ENCODE data around the gene HAUS2. TPM values are rescaled to one million over a fixed set of nuclear protein-coding genes. Genes with fewer than 3 reads are reported as not detected.

The HAUS2 gene
- polyA plus RNA-seq, 4 donors, result 5.4 to 16.1 (median 12.7) TPM

DNA sequence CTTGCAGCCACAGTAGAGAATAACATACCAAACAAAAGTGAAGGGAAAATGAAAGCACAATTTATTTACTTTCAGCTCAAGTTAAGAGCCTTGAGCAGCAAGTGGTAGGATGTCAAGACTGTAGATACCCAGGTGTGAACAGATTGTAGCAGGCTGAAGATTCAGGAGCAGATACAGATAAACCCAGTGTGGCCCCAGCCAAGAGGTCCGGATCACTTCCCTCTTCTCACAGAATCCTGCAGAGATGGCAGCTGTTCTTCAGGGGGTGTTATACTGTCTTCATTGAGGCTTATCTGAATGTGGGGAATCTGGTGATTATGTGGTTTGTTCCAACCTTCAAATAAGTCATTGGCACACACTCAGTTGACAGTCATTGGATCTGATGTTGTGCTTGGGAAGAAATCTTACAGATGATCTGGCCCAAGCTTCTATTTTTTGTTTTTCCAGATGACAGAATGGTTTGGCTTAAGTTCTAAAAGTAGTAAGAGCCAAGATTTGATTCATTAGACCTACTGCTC is 28.9 kb downstream of the HAUS2 start:
- H3K36me3 ChIP-seq (ENCODE audit: control insufficient read depth in 3 of 3, insufficient read depth in 2 of 3, low read depth in 1 of 3, low read length in 3 of 3), result no peaks in the 10 kb centered on the region
- no peaks in the 10 kb centered on the region for H3K9me3 ChIP-seq (ENCODE audit: control insufficient read depth in 2 of 2, insufficient read depth in 1 of 2, low read depth in 1 of 2, low read length in 1 of 2)
- WGBS, 3 donors, result 13 to 20% (median 17%) methylated on average over 1 of the region's 1 CpG
- no peak overlapping the region for H3K4me3 ChIP-seq (ENCODE audit: low read depth in 1 of 3, low read length in 3 of 3)
- FAIRE-seq (no peak), DNase-seq (no peak)
- no peak overlapping the region for H3K27ac ChIP-seq (ENCODE audit: low read depth in 1 of 3, low read length in 2 of 3)
- H3K27me3 ChIP-seq (ENCODE audit: control insufficient read depth in 3 of 3, insufficient read depth in 3 of 3, low read length in 3 of 3), result peaks cover 0 to 42% (median 0%) of the 10 kb centered on the region in 3 donors
- peaks cover 2 to 16% (median 8%) of the 10 kb centered on the region in 3 donors for H3K4me1 ChIP-seq (ENCODE audit: control insufficient read depth in 3 of 3, insufficient read depth in 2 of 3, low read depth in 1 of 3, low read length in 2 of 3)

DNA sequence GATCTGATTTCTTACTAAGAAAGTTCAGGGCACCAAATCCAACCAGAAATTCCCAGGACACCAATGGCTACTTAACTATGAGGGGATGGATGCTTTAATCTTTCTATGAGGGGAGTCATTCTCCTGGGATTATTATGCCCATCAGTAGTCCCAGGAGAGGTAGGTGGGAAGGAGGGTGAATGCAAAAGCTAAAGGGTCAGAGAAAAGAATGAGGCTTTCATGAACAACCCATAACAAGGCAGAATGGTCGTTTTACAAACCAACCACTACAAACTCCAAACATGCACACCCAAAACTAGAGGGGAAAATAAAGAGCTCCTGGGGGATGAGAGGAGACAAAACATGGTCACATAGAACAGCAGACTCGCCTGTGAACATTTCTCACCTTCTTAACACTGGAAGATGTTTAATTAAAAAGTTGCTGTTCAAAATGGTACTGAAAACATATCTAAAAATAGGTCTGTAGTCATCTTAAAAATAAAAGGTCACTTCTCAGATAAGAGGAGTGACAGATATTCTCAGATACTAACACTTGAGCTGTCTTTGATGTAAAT is 30.4 kb downstream of the HAUS2 start:
- H3K4me1 ChIP-seq (ENCODE audit: control insufficient read depth in 3 of 3, insufficient read depth in 2 of 3, low read depth in 1 of 3, low read length in 2 of 3), result peaks cover 2 to 18% (median 12%) of the 10 kb centered on the region in 3 donors
- no peak for FAIRE-seq
- no peaks in the 10 kb centered on the region for H3K36me3 ChIP-seq (ENCODE audit: control insufficient read depth in 3 of 3, insufficient read depth in 2 of 3, low read depth in 1 of 3, low read length in 3 of 3)
- no peaks in the 10 kb centered on the region for H3K9me3 ChIP-seq (ENCODE audit: control insufficient read depth in 2 of 2, insufficient read depth in 1 of 2, low read depth in 1 of 2, low read length in 1 of 2)
- peaks cover 0 to 42% (median 0%) of the 10 kb centered on the region in 3 donors for H3K27me3 ChIP-seq (ENCODE audit: control insufficient read depth in 3 of 3, insufficient read depth in 3 of 3, low read length in 3 of 3)
- H3K27ac ChIP-seq (ENCODE audit: low read depth in 1 of 3, low read length in 2 of 3), result no peak overlapping the region
- DNase-seq, result no peak
- WGBS, 3 donors, result 65 to 85% (median 67%) methylated on average over 2 of the region's 2 CpGs
- no peak overlapping the region for H3K4me3 ChIP-seq (ENCODE audit: low read depth in 1 of 3, low read length in 3 of 3)

GRCh38 chr15:42581272-42581730 is 32.7 kb downstream of the HAUS2 start:
- Histone ChIP-seq H3K9me3 (ENCODE audit: control insufficient read depth in 2 of 2, insufficient read depth in 1 of 2, low read depth in 1 of 2, low read length in 1 of 2) (no peaks in the 10 kb centered on the region), H3K4me3 (ENCODE audit: low read depth in 1 of 3, low read length in 3 of 3) (peak overlapping the region; percentile 44 to 55 (median 48)), H3K27me3 (ENCODE audit: control insufficient read depth in 3 of 3, insufficient read depth in 3 of 3, low read length in 3 of 3) (peaks cover 0 to 33% (median 0%) of the 10 kb centered on the region in 3 donors), H3K36me3 (ENCODE audit: control insufficient read depth in 3 of 3, insufficient read depth in 2 of 3, low read depth in 1 of 3, low read length in 3 of 3) (no peaks in the 10 kb centered on the region), H3K4me1 (ENCODE audit: control insufficient read depth in 3 of 3, insufficient read depth in 2 of 3, low read depth in 1 of 3, low read length in 2 of 3) (peaks cover 2 to 16% (median 14%) of the 10 kb centered on the region in 3 donors), H3K27ac (ENCODE audit: low read depth in 1 of 3, low read length in 2 of 3) (peak overlapping the region; percentile 53 to 85 (median 74))
- DNase-seq (peak; percentile 79 to 88), FAIRE-seq (no peak)
- 1% methylated on average over 31 to 37 of the region's 37 CpGs for WGBS, 3 donors

GRCh38 chr15:42582569-42583375 is 34.1 kb downstream of the HAUS2 start:
- WGBS, 3 donors, result 79 to 92% (median 88%) methylated on average over 8 of the region's 8 CpGs
- Histone ChIP-seq H3K27me3 (ENCODE audit: control insufficient read depth in 3 of 3, insufficient read depth in 3 of 3, low read length in 3 of 3) (peaks cover 0 to 22% (median 0%) of the 10 kb centered on the region in 3 donors), H3K9me3 (ENCODE audit: control insufficient read depth in 2 of 2, insufficient read depth in 1 of 2, low read depth in 1 of 2, low read length in 1 of 2) (no peaks in the 10 kb centered on the region), H3K4me3 (ENCODE audit: low read depth in 1 of 3, low read length in 3 of 3) (no peak overlapping the region), H3K4me1 (ENCODE audit: control insufficient read depth in 3 of 3, insufficient read depth in 2 of 3, low read depth in 1 of 3, low read length in 2 of 3) (peaks cover 2 to 16% (median 11%) of the 10 kb centered on the region in 3 donors), H3K36me3 (ENCODE audit: control insufficient read depth in 3 of 3, insufficient read depth in 2 of 3, low read depth in 1 of 3, low read length in 3 of 3) (no peaks in the 10 kb centered on the region), H3K27ac (ENCODE audit: low read depth in 1 of 3, low read length in 2 of 3) (peak overlapping the region in 1 of 3 donors; percentile 6)
- FAIRE-seq (no peak), DNase-seq (no peak)

GRCh38 chr15:42584031-42584765 is 35.6 kb downstream of the HAUS2 start:
- Histone ChIP-seq H3K27ac (ENCODE audit: low read depth in 1 of 3, low read length in 2 of 3) (no peak overlapping the region), H3K27me3 (ENCODE audit: control insufficient read depth in 3 of 3, insufficient read depth in 3 of 3, low read length in 3 of 3) (peaks cover 0 to 18% (median 0%) of the 10 kb centered on the region in 3 donors), H3K9me3 (ENCODE audit: control insufficient read depth in 2 of 2, insufficient read depth in 1 of 2, low read depth in 1 of 2, low read length in 1 of 2) (no peaks in the 10 kb centered on the region), H3K4me1 (ENCODE audit: control insufficient read depth in 3 of 3, insufficient read depth in 2 of 3, low read depth in 1 of 3, low read length in 2 of 3) (peaks cover 2 to 16% (median 11%) of the 10 kb centered on the region in 3 donors), H3K4me3 (ENCODE audit: low read depth in 1 of 3, low read length in 3 of 3) (no peak overlapping the region), H3K36me3 (ENCODE audit: control insufficient read depth in 3 of 3, insufficient read depth in 2 of 3, low read depth in 1 of 3, low read length in 3 of 3) (no peaks in the 10 kb centered on the region)
- DNase-seq, result no peak
- no peak for FAIRE-seq
- 25 to 36% (median 35%) methylated on average over 4 of the region's 4 CpGs for WGBS, 3 donors

GRCh38 chr15:42590619-42591237 is 42.1 kb downstream of the HAUS2 start:
- no peak overlapping the region for H3K27ac ChIP-seq (ENCODE audit: low read depth in 1 of 3, low read length in 2 of 3)

GRCh38 chr15:42591238-42591934 is 42.7 kb downstream of the HAUS2 start:
- Histone ChIP-seq H3K27me3 (ENCODE audit: control insufficient read depth in 3 of 3, insufficient read depth in 3 of 3, low read length in 3 of 3) (no peaks in the 10 kb centered on the region), H3K4me3 (ENCODE audit: low read depth in 1 of 3, low read length in 3 of 3) (no peak overlapping the region), H3K9me3 (ENCODE audit: control insufficient read depth in 2 of 2, insufficient read depth in 1 of 2, low read depth in 1 of 2, low read length in 1 of 2) (no peaks in the 10 kb centered on the region), H3K36me3 (ENCODE audit: control insufficient read depth in 3 of 3, insufficient read depth in 2 of 3, low read depth in 1 of 3, low read length in 3 of 3) (no peaks in the 10 kb centered on the region), H3K4me1 (ENCODE audit: control insufficient read depth in 3 of 3, insufficient read depth in 2 of 3, low read depth in 1 of 3, low read length in 2 of 3) (peaks cover 0 to 7% (median 0%) of the 10 kb centered on the region in 3 donors), H3K27ac (ENCODE audit: low read depth in 1 of 3, low read length in 2 of 3) (no peak overlapping the region)
- DNase-seq, result peak; percentile 38 to 45
- FAIRE-seq, result no peak
- 58 to 71% (median 70%) methylated on average over 10 of the region's 10 CpGs for WGBS, 3 donors

More at GRCh38 chr15:42590619-42591237, 42.1 kb downstream of the HAUS2 start:
- Histone ChIP-seq H3K4me1 (ENCODE audit: control insufficient read depth in 3 of 3, insufficient read depth in 2 of 3, low read depth in 1 of 3, low read length in 2 of 3) (peaks cover 0 to 3% (median 0%) of the 10 kb centered on the region in 3 donors), H3K36me3 (ENCODE audit: control insufficient read depth in 3 of 3, insufficient read depth in 2 of 3, low read depth in 1 of 3, low read length in 3 of 3) (no peaks in the 10 kb centered on the region), H3K27me3 (ENCODE audit: control insufficient read depth in 3 of 3, insufficient read depth in 3 of 3, low read length in 3 of 3) (no peaks in the 10 kb centered on the region), H3K9me3 (ENCODE audit: control insufficient read depth in 2 of 2, insufficient read depth in 1 of 2, low read depth in 1 of 2, low read length in 1 of 2) (no peaks in the 10 kb centered on the region), H3K4me3 (ENCODE audit: low read depth in 1 of 3, low read length in 3 of 3) (no peak overlapping the region)
- no peak for FAIRE-seq
- DNase-seq, result no peak
- 94 to 100% (median 95%) methylated on average over 5 of the region's 5 CpGs for WGBS, 3 donors
